ENCODE data around the gene TP53TG5. TPM values are rescaled to one million over a fixed set of nuclear protein-coding genes. Genes with fewer than 3 reads are reported as not detected.

The TP53TG5 gene
- polyA plus RNA-seq (ENCODE audit: insufficient read length in 3 of 3): 1 to 10 TPM; 1.0 to 1.6 (median 1.2) TPM
- long read RNA-seq, donor 1: 0 reads
- long read RNA-seq, donor 2: 0 reads
- long read RNA-seq, donor 3, partial matches to known transcripts: 52 of 58 reads
- long read RNA-seq, donor 3, other reads (novel, unspliced or antisense): 6 of 58 reads
- long read RNA-seq, donor 4: 0 reads
- long read RNA-seq, donor 5: 0 reads
- long read RNA-seq, donor 6: 0 reads
- long read RNA-seq, donor 7: 0 reads
- long read RNA-seq, donor 8: 0 reads
- long read RNA-seq, donor 9: 0 reads
- long read RNA-seq, donor 10: 0 reads
- long read RNA-seq, donor 11: 0 reads
- long read RNA-seq, donor 12, partial matches to known transcripts: 558 of 574 reads
- long read RNA-seq, donor 12, other reads (novel, unspliced or antisense): 16 of 574 reads
- long read RNA-seq, donor 13: 0 reads
- long read RNA-seq, donor 14: 0 reads
- long read RNA-seq, donor 15: 0 reads
- long read RNA-seq, donor 16: 0 reads

DNA sequence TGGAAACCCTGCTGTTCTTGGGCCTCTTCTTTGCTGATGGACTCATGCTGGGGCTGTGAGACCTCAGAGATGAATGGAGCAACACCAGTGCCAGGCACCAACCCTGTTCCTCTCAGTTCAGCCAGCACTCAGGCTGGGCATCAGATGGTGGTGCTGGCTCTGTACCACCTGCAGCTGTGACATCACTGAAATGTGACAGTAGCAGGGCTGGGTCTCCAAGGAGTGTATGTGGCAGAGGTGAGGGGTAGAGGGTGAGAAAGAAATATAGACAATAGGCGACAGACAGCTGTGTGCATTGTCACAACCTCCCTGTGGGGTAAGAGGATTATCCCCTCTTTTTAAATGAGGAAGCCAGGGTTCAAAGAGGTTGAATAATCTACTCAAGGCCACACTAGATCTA is at the start of gene TP53TG5:
TSS of gene TP53TG5 (minus strand) at position 135 of the 400 bp plus-strand sequence. CDS start at position 46, 89 bp downstream.
- no peak for DNase-seq (ENCODE audit: extremely low read depth in 1 of 11, low read depth in 9 of 11, low spot score in 4 of 11)

DNA sequence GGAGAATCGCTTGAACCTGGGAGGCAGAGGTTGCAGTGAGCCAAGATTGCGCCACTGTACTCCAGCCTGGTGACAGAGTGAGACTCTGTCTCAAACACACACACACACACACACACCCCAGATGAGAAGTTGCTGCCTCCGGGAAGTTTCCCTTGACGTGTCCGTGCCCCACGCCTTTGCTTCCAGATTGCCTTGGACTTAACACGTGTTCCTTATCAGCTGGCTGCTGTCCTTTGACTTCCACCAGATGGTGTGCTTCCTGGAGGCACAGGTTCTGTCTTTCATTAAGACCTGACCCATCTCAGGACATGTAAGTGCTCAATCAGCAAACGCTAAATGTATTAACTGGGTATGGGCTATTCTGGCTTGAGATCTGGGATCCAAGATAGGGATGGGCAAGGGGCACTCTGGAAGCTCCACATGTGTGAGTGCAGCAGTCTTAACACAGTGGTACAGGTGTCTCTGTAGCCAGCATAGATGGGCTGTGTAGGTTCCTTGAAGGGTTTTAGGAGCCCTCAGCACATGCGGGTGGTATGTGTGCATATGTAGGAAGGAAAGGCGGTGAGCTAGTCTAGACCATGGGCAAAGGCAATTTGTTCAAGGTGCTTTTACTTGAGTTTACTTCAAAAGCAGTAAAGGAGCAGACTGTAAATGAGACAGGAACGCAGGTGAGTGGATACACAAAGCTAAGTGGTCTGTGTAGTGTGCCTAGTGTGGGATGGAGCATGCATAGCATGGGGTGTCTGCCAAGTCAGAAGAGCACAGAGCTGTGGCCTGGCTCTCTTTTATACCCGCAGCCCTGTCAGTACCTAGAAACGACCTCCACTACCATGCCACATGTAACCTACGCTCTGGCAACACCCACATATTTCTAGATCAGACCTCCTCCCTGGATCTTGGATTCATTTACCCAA is 49.4 kb upstream of the TP53TG5 start:
- no peak for DNase-seq (ENCODE audit: extremely low read depth in 1 of 11, low read depth in 9 of 11, low spot score in 4 of 11)

GRCh38 chr20:45426320-45427016 is 48.3 kb upstream of the TP53TG5 start:
- DNase-seq (ENCODE audit: extremely low read depth in 1 of 11, low read depth in 9 of 11, low spot score in 4 of 11): no peak

- no peak for DNase-seq (ENCODE audit: extremely low read depth in 1 of 11, low read depth in 9 of 11, low spot score in 4 of 11)
These were observed 47.4 kb upstream of the TP53TG5 start for GRCh38 chr20:45425561-45425960.

GRCh38 chr20:45423700-45424099 is 45.6 kb upstream of the TP53TG5 start:
- DNase-seq (ENCODE audit: extremely low read depth in 1 of 11, low read depth in 9 of 11, low spot score in 4 of 11): no peak

DNA sequence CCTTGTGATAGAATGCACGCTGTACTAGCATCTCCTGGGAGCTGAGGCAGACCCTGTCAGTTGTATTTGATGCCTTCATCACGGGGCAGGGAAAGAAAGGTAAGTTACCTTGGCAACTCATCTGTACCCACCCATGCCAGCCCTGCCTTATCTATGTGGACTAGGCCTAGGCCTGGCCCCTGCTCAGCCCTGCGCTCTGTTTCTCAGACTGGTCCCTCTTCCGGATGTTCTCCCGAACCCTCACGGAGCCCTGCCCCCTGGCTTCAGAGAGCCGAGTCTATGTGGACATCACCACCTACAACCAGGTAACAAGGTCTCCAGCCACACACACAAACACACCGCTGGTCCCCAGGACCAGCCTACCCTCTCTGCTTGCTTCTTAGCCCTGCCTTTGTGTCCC is 42.0 kb upstream of the TP53TG5 start:
- no peak for DNase-seq (ENCODE audit: extremely low read depth in 1 of 11, low read depth in 9 of 11, low spot score in 4 of 11)

- DNase-seq (ENCODE audit: extremely low read depth in 1 of 11, low read depth in 9 of 11, low spot score in 4 of 11): no peak
These were observed 41.3 kb upstream of the TP53TG5 start for GRCh38 chr20:45419188-45420091.

GRCh38 chr20:45416917-45417316 is 38.8 kb upstream of the TP53TG5 start:
- no peak for DNase-seq (ENCODE audit: extremely low read depth in 1 of 11, low read depth in 9 of 11, low spot score in 4 of 11)

- peak in 10 of 11 donors; percentile 55 to 83 (median 75) for DNase-seq (ENCODE audit: extremely low read depth in 1 of 11, low read depth in 9 of 11, low spot score in 4 of 11)
These were observed 37.9 kb upstream of the TP53TG5 start, which contains the start of gene PIGT for GRCh38 chr20:45415822-45416637. Gene PIGT (plus strand): TSS chr20:45416141. CDS start chr20:45416157, 16 bp downstream.

DNA sequence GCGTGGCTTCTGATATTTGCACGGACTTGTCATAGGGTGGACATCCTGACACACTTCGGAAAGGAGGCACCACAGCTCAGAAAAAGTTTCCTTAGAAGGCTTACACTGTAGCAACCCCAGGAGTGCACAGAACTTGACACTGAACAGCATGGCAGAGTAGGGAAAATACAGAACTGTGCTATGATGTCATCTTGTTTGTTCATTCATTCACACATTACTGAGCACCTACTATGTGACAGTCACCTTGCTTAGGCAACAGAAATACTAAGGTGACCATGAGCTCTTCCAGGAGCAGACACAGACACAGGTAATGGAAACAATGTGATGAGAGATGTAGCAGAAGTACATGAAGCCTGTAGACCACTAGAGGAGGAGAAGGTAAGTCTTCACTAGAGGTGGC is 35.4 kb upstream of the TP53TG5 start:
- no peak for DNase-seq (ENCODE audit: extremely low read depth in 1 of 11, low read depth in 9 of 11, low spot score in 4 of 11)

DNA sequence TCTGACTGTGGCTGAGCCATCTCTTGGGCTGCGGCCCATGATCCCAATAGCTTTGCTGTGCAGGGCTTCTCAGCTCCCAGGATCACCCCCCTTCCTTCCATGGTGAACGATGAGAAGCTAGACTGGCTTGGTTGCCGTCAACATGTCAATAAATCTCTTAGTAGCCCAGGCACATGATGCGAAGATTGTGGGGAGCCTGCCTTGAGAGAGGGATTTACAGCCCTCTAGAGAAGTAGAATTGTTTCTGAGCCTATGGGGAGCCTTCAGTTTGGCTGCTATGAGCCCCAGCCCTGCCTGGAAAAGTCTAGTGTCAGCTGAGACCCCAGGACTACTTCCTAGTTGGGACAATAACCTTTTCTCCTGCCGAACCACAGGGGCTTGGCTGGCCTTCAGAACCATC is 34.5 kb upstream of the TP53TG5 start:
- DNase-seq (ENCODE audit: extremely low read depth in 1 of 11, low read depth in 9 of 11, low spot score in 4 of 11): no peak

DNA sequence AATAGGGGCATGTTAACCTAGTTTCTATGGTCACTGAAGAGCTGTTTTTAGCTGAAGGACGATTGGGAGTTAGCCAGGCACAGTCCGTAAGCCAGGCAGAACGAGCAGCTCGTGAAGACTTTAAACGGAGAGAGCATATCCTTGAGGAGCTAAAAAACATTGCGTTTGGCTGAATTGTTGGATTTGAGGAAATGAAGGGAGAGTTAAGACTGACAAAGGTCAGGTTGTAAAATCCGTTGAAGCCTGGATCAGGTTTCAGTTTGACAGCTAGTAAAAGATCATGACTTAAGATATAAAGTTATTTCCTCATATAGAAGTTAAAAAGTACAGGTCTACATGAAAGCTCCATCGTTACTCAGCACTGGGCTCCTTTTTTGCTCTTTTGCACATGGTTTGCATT is 32.8 kb upstream of the TP53TG5 start:
- DNase-seq (ENCODE audit: extremely low read depth in 1 of 11, low read depth in 9 of 11, low spot score in 4 of 11): no peak

GRCh38 chr20:45409521-45410272 is 31.6 kb upstream of the TP53TG5 start:
- DNase-seq (ENCODE audit: extremely low read depth in 1 of 11, low read depth in 9 of 11, low spot score in 4 of 11): no peak

DNA sequence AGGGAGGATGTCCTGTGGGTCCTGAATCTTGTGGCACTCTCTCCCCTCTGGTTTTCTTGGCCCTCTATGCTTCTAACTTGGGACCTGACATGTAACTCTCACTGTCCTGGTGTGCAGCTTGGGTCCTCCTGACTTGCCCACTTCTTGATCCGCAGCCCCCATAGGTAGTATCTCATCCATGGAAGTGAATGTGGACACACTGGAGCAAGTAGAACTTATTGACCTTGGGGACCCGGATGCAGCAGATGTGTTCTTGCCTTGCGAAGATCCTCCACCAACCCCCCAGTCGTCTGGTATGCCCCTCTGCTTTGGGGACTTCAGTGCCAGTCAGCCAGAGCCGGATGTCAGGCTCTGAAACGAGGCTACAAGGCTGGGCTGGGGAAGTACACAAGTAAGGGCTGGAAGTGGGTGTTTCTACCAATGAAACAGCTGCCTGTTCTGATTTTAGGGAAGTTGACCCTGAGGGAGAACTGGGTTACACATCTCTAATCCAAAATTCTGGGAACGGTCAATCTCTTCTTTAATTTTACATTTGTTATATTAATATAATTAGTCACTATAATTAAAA is 30.6 kb upstream of the TP53TG5 start:
- no peak for DNase-seq (ENCODE audit: extremely low read depth in 1 of 11, low read depth in 9 of 11, low spot score in 4 of 11)

GRCh38 chr20:45407783-45408645 is 29.9 kb upstream of the TP53TG5 start, which contains the start of gene DBNDD2:
Gene DBNDD2 (plus strand): TSS chr20:45408289. CDS start chr20:45408468, 179 bp downstream.
- DNase-seq (ENCODE audit: extremely low read depth in 1 of 11, low read depth in 9 of 11, low spot score in 4 of 11): no peak
